Neutrophil (primary cell): ENCODE measurements around the gene KPNA3.
A peak's percentile ranks its signal among the peaks of the same experiment; 100 is the strongest.

Experiments
- H3K27ac ChIP-seq: fragments of 200-600 bp; sonication (generic); 2 replicates; pipeline ENCODE4 v1.5.1; 2016; ENCODE audit warnings: mild to moderate bottlenecking, moderate library complexity
- H3K27me3 ChIP-seq: fragments of 200-600 bp; sonication (generic); 2 replicates; pipeline ENCODE4 v1.6.0; 2016; ENCODE audit warnings: mild to moderate bottlenecking
- H3K36me3 ChIP-seq: fragments of 200-600 bp; sonication (generic); 2 replicates; pipeline ENCODE4 v1.5.1; 2017
- H3K4me1 ChIP-seq, 2 experiments: fragments of 200-600 bp in 1 of 2; sonication (generic) in 1 of 2; 1 replicate in 1 of 2; 2 replicates in 1 of 2; pipeline versions ENCODE4 v1.5.1 to v1.6.1; 2013 to 2016; ENCODE audit warnings: low read depth in 1 of 2, low read length in 1 of 2, mild to moderate bottlenecking in 1 of 2, moderate library complexity in 1 of 2; ENCODE audit not compliant: control insufficient read depth in 1 of 2, insufficient read depth in 1 of 2
- H3K4me3 ChIP-seq, 2 experiments: fragments of 200-600 bp in 1 of 2; sonication (generic) in 1 of 2; 1 replicate in 1 of 2; 2 replicates in 1 of 2; pipeline ENCODE4 v1.5.1; 2013 to 2016; ENCODE audit warnings: low read depth in 1 of 2, low read length in 1 of 2, mild to moderate bottlenecking in 1 of 2, moderate library complexity in 1 of 2
- H3K9me3 ChIP-seq: fragments of 200-600 bp; sonication (generic); 2 replicates; pipeline ENCODE4 v1.5.1; 2016
- TF ChIP-seq, protein P1 (sequence below): fragments of 200-600 bp; sonication (generic); IDR thresholded peaks from 2 replicates; pipeline ENCODE4 v1.5.1; 2016; ENCODE audit warnings: antibody characterized with exemption

The KPNA3 gene

DNA sequence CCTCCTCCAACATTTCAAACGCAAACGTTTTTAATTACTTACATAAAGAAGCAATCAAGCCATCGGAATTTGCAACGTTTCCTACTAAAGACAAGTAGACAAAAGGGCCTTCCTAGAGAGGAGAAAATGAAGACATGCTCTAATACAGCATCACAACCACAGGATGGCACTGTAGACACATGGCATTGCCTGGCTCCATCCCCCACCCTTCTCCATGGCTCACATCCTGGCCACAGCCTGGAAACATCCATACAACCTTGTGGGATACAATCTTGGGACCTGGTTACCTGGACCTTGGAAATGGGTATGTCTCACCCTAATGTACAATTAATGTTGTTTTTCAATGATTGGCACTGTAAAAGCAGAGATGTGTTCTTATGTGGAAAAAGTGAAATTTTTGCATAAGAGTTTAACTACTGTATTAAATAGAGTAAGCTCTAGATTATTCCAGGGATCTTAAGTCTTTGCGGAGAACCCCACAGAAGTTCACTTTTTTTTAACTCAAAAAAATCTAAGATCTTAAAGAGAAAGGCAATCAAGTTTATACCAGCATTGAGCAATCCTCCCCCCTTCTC lies 122.7 kb downstream of the KPNA3 start:
- Histone ChIP-seq H3K9me3 (no peaks in the 10 kb centered on the region), H3K27me3 (no peaks in the 10 kb centered on the region), H3K27ac (no peak overlapping the region), H3K4me3 (no peak overlapping the region), H3K4me1 (no peaks in the 10 kb centered on the region), H3K36me3 (peaks cover 7% of the 10 kb centered on the region)
- TF ChIP-seq, protein P1, sequence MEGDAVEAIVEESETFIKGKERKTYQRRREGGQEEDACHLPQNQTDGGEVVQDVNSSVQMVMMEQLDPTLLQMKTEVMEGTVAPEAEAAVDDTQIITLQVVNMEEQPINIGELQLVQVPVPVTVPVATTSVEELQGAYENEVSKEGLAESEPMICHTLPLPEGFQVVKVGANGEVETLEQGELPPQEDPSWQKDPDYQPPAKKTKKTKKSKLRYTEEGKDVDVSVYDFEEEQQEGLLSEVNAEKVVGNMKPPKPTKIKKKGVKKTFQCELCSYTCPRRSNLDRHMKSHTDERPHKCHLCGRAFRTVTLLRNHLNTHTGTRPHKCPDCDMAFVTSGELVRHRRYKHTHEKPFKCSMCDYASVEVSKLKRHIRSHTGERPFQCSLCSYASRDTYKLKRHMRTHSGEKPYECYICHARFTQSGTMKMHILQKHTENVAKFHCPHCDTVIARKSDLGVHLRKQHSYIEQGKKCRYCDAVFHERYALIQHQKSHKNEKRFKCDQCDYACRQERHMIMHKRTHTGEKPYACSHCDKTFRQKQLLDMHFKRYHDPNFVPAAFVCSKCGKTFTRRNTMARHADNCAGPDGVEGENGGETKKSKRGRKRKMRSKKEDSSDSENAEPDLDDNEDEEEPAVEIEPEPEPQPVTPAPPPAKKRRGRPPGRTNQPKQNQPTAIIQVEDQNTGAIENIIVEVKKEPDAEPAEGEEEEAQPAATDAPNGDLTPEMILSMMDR = peak; percentile 9

DNA sequence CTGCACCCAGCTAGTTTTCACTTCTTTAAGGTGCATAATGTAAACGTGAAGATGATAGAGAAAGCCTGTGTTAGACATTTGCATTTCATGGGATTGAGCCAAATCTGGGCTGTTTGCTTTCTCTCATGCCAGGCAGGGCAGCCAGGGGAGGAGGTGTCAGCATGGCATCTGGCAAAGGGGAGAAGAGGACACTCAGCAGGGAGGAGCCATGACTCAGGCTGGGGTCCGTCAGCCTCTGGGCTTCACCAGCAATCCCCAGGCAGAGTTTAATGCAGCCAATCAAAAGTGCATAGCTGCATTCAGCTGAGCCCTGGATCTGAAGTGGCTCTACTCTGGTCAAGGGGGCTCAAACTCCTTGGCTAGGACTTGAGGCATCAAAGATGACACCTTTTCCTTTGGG lies 124.7 kb downstream of the KPNA3 start:
- peaks cover 7% of the 10 kb centered on the region for H3K36me3 ChIP-seq
- no peaks in the 10 kb centered on the region for H3K4me1 ChIP-seq
- no peaks in the 10 kb centered on the region for H3K27me3 ChIP-seq
- H3K27ac ChIP-seq = no peak overlapping the region
- no peak overlapping the region for H3K4me3 ChIP-seq
- no peaks in the 10 kb centered on the region for H3K9me3 ChIP-seq
- TF ChIP-seq, protein P1 = no peak

DNA sequence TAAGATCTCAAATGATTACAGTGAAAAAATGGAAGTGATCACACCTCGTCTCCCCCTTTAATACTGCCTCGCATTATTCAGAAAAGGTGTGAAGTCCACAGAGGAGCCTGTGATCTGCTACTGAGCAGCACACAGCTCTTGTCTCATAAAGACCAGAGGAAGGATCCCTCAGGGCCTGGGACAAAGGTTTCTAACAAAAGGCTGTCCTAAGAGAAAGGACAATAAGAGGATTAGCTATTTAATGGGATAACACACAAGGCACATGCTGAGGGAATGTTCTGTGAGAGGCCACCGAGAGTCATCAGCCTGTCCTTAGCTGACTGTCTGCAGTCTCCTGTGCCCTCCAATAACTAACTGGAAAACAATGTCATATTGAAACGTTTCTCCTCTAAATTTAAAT lies 127.9 kb downstream of the KPNA3 start:
- Histone ChIP-seq H3K36me3 (peaks cover 10% of the 10 kb centered on the region), H3K4me3 (no peak overlapping the region)
- TF ChIP-seq, protein P1 = no peak

DNA sequence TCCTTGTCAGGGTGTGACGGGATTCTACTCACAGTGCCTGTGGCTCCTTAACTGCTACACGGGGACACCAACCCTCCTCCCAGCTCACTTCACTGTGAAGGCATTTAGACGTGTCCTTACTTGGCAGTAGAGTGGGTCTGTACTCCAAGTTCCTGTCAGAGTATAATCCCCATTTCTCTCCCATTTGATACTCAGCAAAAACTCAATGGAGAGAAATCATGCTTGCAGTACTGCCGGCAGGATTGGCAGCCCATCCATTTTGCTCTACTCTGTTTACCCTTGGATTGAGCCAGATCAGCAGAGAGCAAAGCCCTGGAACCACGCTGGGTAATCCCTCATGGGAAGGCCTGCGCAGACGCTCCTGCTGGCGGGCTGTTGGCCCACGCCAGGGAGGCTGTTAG lies 135.2 kb downstream of the KPNA3 start:
- H3K27ac ChIP-seq = no peak overlapping the region
- no peak overlapping the region for H3K4me3 ChIP-seq
- peaks cover 3 to 6% of the 10 kb centered on the region in 2 experiments for H3K4me1 ChIP-seq
- H3K27me3 ChIP-seq = no peaks in the 10 kb centered on the region
- TF ChIP-seq, protein P1 = no peak
- no peaks in the 10 kb centered on the region for H3K36me3 ChIP-seq
- H3K9me3 ChIP-seq = no peaks in the 10 kb centered on the region

More for the DNA sequence above, 127.9 kb downstream of the KPNA3 start:
- H3K9me3 ChIP-seq = no peaks in the 10 kb centered on the region
- no peak overlapping the region for H3K27ac ChIP-seq
- H3K4me1 ChIP-seq = no peaks in the 10 kb centered on the region
- no peaks in the 10 kb centered on the region for H3K27me3 ChIP-seq

DNA sequence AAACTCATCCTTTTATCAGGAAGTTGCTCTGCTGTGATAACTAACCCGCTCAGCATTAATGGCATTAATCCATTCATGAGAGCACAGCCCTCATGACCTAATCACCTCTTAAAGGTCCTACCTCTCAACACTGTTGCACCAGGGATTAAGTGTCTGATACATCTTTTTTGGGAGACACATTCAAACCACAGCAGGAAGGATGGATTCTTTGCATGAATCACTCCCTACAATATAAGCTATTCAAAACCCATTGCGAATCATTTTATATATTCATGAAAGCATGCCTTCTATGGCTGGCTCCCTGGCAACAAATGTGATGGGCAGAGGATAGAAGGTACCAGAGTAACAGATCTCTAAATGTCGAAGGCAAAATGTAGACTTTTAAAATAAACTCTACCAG lies 136.6 kb downstream of the KPNA3 start:
- TF ChIP-seq, protein P1 = no peak
- Histone ChIP-seq H3K4me3 (no peak overlapping the region), H3K27me3 (no peaks in the 10 kb centered on the region), H3K27ac (peak overlapping the region; percentile 2), H3K9me3 (no peaks in the 10 kb centered on the region), H3K36me3 (no peaks in the 10 kb centered on the region), H3K4me1 (peaks cover 3 to 6% of the 10 kb centered on the region in 2 experiments)
